ENCODE data around the gene JOSD2. TPM values are rescaled to one million over a fixed set of nuclear protein-coding genes. Genes with fewer than 3 reads are reported as not detected.

JOSD2 gene
- total RNA-seq, 1 experiment from 2014 or later = 5.4 TPM

DNA sequence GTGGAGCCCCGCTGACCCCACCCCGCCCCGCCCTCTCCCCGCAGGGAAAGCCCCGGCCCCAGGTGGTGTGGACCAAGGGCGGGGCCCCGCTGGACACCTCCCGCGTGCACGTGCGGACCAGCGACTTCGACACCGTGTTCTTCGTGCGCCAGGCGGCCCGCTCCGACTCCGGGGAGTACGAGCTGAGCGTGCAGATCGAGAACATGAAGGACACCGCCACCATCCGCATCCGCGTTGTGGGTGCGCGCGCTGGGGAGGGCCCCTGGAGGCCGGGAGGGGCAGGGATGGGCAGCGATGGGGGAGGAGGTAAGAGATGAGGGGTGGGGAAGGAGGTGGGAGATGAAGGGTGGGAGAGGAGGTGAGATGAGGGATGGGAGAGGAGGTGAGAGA lies 51.9 kb downstream of the JOSD2 start:
- H3K4me1 Mint-ChIP-seq = peaks cover 2 to 5% of the 10 kb centered on the region in 2 experiments
- H3K27ac ChIP-seq (ENCODE audit: insufficient read length, low read depth, low read length) = no peak overlapping the region
- H3K9me3 ChIP-seq (ENCODE audit: control insufficient read depth, low read depth, low read length) = no peaks in the 10 kb centered on the region
- peaks cover 15% of the 10 kb centered on the region for H3K27me3 Mint-ChIP-seq (ENCODE audit: low read depth)
- H3K56ac ChIP-seq (ENCODE audit: insufficient read length, low read depth, low read length) = no peak overlapping the region
- no peak overlapping the region for H3K23ac ChIP-seq (ENCODE audit: insufficient read length, low read depth, low read length)
- H2BK20ac ChIP-seq (ENCODE audit: low read depth, low read length, poor library complexity, severe bottlenecking) = no peak overlapping the region
- H3K18ac ChIP-seq (ENCODE audit: insufficient read length, low read depth, low read length) = no peak overlapping the region
- H3K27me3 ChIP-seq (ENCODE audit: insufficient read depth, low read length) = no peaks in the 10 kb centered on the region
- no peak overlapping the region for H4K8ac ChIP-seq (replicated peaks; ENCODE audit: insufficient read length, low read depth, low read length)
- no CpG with 5 or more reads among the region's 32 CpGs for WGBS (ENCODE audit: extremely low coverage, insufficient read length, low lambda C conversion rate)
- H2AK5ac ChIP-seq (ENCODE audit: insufficient read length, low read length) = no peak overlapping the region
- H3K4me1 ChIP-seq (ENCODE audit: insufficient read depth, low read length) = no peaks in the 10 kb centered on the region
- H3K36me3 Mint-ChIP-seq (ENCODE audit: insufficient read depth in 1 of 3, low read depth in 3 of 3) = peaks cover 0 to 3% (median 2%) of the 10 kb centered on the region in 3 experiments; a peak in 2 of 7 replicates
- H3K9ac ChIP-seq (ENCODE audit: extremely low read depth, insufficient read length, low read length) = no peak overlapping the region
- no peak overlapping the region for H3K27ac Mint-ChIP-seq
- no peaks in the 10 kb centered on the region for H3K79me1 ChIP-seq (ENCODE audit: insufficient read depth, low read depth, low read length, poor library complexity, severe bottlenecking)
- H3K23me2 ChIP-seq (ENCODE audit: insufficient read length, low read depth, low read length, poor library complexity, severe bottlenecking) = no peaks in the 10 kb centered on the region
- no peak overlapping the region for H3K4me2 ChIP-seq (ENCODE audit: insufficient read depth, insufficient read length, low read length)
- TF ChIP-seq, protein P1, sequence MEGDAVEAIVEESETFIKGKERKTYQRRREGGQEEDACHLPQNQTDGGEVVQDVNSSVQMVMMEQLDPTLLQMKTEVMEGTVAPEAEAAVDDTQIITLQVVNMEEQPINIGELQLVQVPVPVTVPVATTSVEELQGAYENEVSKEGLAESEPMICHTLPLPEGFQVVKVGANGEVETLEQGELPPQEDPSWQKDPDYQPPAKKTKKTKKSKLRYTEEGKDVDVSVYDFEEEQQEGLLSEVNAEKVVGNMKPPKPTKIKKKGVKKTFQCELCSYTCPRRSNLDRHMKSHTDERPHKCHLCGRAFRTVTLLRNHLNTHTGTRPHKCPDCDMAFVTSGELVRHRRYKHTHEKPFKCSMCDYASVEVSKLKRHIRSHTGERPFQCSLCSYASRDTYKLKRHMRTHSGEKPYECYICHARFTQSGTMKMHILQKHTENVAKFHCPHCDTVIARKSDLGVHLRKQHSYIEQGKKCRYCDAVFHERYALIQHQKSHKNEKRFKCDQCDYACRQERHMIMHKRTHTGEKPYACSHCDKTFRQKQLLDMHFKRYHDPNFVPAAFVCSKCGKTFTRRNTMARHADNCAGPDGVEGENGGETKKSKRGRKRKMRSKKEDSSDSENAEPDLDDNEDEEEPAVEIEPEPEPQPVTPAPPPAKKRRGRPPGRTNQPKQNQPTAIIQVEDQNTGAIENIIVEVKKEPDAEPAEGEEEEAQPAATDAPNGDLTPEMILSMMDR (conservative IDR thresholded peaks at IDR 0.05) = no peak
- H2BK120ac ChIP-seq (ENCODE audit: low read depth, low read length, poor library complexity, severe bottlenecking) = no peak overlapping the region
- no peak overlapping the region for H3K14ac ChIP-seq (ENCODE audit: insufficient read depth, low read length)
- no peaks in the 10 kb centered on the region for H3K79me2 ChIP-seq (ENCODE audit: insufficient read depth, low read length)
- DNase-seq = no peak
- H2BK12ac ChIP-seq (ENCODE audit: insufficient read length, low read depth, low read length) = no peak overlapping the region
- H3T11ph ChIP-seq (ENCODE audit: low read length) = no peak overlapping the region
- no peak overlapping the region for H2BK5ac ChIP-seq (ENCODE audit: insufficient read length, low read length)
- no peak overlapping the region for H4K5ac ChIP-seq (ENCODE audit: insufficient read length, low read depth, low read length)
- no peaks in the 10 kb centered on the region; a peak in 1 of 5 replicates for H3K9me3 Mint-ChIP-seq
- H3K4me3 Mint-ChIP-seq = no peak overlapping the region
- H2AFZ ChIP-seq (ENCODE audit: low read length) = no peak overlapping the region
- no peak overlapping the region for H2BK15ac ChIP-seq (ENCODE audit: low read depth, low read length)
- H4K91ac ChIP-seq (ENCODE audit: insufficient read length, low read depth, low read length) = no peak overlapping the region
- H4K20me1 ChIP-seq (ENCODE audit: control insufficient read depth, insufficient read depth, insufficient read length) = peaks cover under 1% of the 10 kb centered on the region
- H3K4ac ChIP-seq (ENCODE audit: low read depth, low read length) = no peak overlapping the region

Data from H9 (cell line).